AG04449 (cell line): ENCODE data around the gene VPS11.
"Not testable (repeated sequence)": the region's sequence is repeated elsewhere in the genome, so short reads cannot be mapped to it uniquely, and the experiment has no call there.

Experiments
- CTCF ChIA-PET: fragments of 350-600 bp; formaldehyde crosslinking; extraction: SDS; loops from one replicate; lab custom pipeline; 2021; ENCODE audit warnings: antibody characterized with exemption; lab: Yijun Ruan, JAX
- POLR2A ChIA-PET: fragments of 400-600, 350-600 bp; formaldehyde crosslinking; extraction: SDS; loops from one replicate; lab custom pipeline; 2020; ENCODE audit warnings: antibody characterized with exemption, inconsistent platforms; lab: Yijun Ruan, JAX
- DNase-seq: peaks from one replicate; pipeline ENCODE4 v3.0.0-alpha.2; 2010; ENCODE audit warnings: low read depth, low spot score
- H3K4me3 ChIP-seq: 2 replicates; pipeline ENCODE4 v1.5.1; 2011; ENCODE audit warnings: low read depth, mild to moderate bottlenecking, control low read depth, low read length
- CTCF ChIP-seq: IDR thresholded peaks from one replicate; pipeline ENCODE4 v1.5.1; 2011; ENCODE audit warnings: mild to moderate bottlenecking, moderate library complexity, low read length, control low read depth, inconsistent platforms; ENCODE audit not compliant: insufficient read depth; ENCODE audit errors: missing control alignments

VPS11 gene

GRCh38 chr11:119095066-119095880 lies 27.7 kb downstream of the VPS11 start:
- CTCF ChIA-PET = interaction anchor here (1.0 to 4.1 kb wide), 14 partner anchors 9 to 279 kb away, joined by 3 to 31 read pairs (median 7); partner anchors contain the start of genes C2CD2L, CBL and HMBS
- peak; percentile 97 for DNase-seq
- POLR2A ChIA-PET = interaction anchor here (0.6 to 2.9 kb wide), 14 partner anchors 10 to 482 kb away, joined by 3 to 50 read pairs (median 4); partner anchors contain the start of genes C2CD2L, CBL, HINFP and HMBS
- no peak for TF ChIP-seq CTCF
- H3K4me3 ChIP-seq = peak overlapping the region; percentile 69

- TF ChIP-seq CTCF = no peak
- POLR2A ChIA-PET = no interaction called here
- H3K4me3 ChIP-seq = no peak overlapping the region
- CTCF ChIA-PET = interaction anchor here (0.6 to 4.5 kb wide), 8 partner anchors 11 to 239 kb away, joined by 3 to 21 read pairs (median 4); partner anchors contain the start of gene CBL
- DNase-seq = no peak
These were observed 32.1 kb downstream of the VPS11 start for GRCh38 chr11:119099711-119100110.

- no peak for DNase-seq
- peak overlapping the region; percentile 88 for H3K4me3 ChIP-seq
- TF ChIP-seq CTCF = peak; percentile 26
- ChIA-PET CTCF (interaction anchor here (0.7 to 4.5 kb wide), 9 partner anchors 10 to 238 kb away, joined by 3 to 21 read pairs (median 3); partner anchors contain the start of gene CBL), POLR2A (no interaction called here)
These were observed 32.8 kb downstream of the VPS11 start for GRCh38 chr11:119100246-119100970.

GRCh38 chr11:119100994-119101758 lies 33.6 kb downstream of the VPS11 start:
- no peak for DNase-seq
- ChIA-PET CTCF (interaction anchor here (1.0 to 4.5 kb wide), 11 partner anchors 9 to 238 kb away, joined by 3 to 27 read pairs (median 6); partner anchors contain the start of genes CBL, HINFP and VPS11), POLR2A (interaction anchor here (0.6 to 1.5 kb wide), 8 partner anchors 7 to 236 kb away, joined by 3 to 4 read pairs (median 3); partner anchors contain the start of genes HMBS and VPS11)
- no peak for TF ChIP-seq CTCF
- H3K4me3 ChIP-seq = peak overlapping the region; percentile 88

- CTCF ChIA-PET = interaction anchor here (0.8 to 4.5 kb wide), 16 partner anchors 9 to 237 kb away, joined by 3 to 27 read pairs (median 4); partner anchors contain the start of genes CBL, HINFP, SLC37A4 and VPS11
- peak; percentile 82 for DNase-seq
- peak within 1 kb of the TSS; percentile 88 for H3K4me3 ChIP-seq
- no peak for TF ChIP-seq CTCF
- POLR2A ChIA-PET = interaction anchor here (0.6 to 1.5 kb wide), 10 partner anchors 8 to 235 kb away, joined by 3 to 7 read pairs (median 4); partner anchors contain the start of genes HINFP, HMBS and VPS11
These were observed 34.3 kb downstream of the VPS11 start, which contains the start of gene DPAGT1 for GRCh38 chr11:119101759-119102423. Gene DPAGT1 (minus strand): TSS chr11:119101853. CDS start chr11:119101655, 198 bp downstream.

- H3K4me3 ChIP-seq = not testable (repeated sequence)
- POLR2A ChIA-PET = interaction anchor here (0.6 to 1.5 kb wide), 5 partner anchors 10 to 84 kb away, joined by 3 to 5 read pairs (median 4); partner anchors contain the start of gene VPS11
These were observed 35.6 kb downstream of the VPS11 start for GRCh38 chr11:119103161-119103664.

More at GRCh38 chr11:119103161-119103664, 35.6 kb downstream of the VPS11 start:
- CTCF ChIA-PET = interaction anchor here (1.3 to 4.5 kb wide), 11 partner anchors 8 to 236 kb away, joined by 3 to 27 read pairs (median 6); partner anchors contain the start of genes CBL and VPS11
- not testable (repeated sequence) for DNase-seq
